Hepatocyte (in vitro differentiated cells): Measurements from ENCODE around the gene GP1BB.

Source experiments
- EZH2 ChIP-seq: fragments of 200-600 bp; sonication (generic); IDR thresholded peaks from 2 replicates; pipeline ENCODE4 v1.6.1; 2016; ENCODE audit warnings: antibody characterized with exemption, mild to moderate bottlenecking, borderline replicate concordance
- TF ChIP-seq, protein P1 (sequence below): fragments of 200-600 bp; sonication (generic); IDR thresholded peaks from 2 replicates; pipeline ENCODE4 v1.5.1; 2016; ENCODE audit warnings: antibody characterized with exemption, mild to moderate bottlenecking; ENCODE audit not compliant: poor library complexity

DNA sequence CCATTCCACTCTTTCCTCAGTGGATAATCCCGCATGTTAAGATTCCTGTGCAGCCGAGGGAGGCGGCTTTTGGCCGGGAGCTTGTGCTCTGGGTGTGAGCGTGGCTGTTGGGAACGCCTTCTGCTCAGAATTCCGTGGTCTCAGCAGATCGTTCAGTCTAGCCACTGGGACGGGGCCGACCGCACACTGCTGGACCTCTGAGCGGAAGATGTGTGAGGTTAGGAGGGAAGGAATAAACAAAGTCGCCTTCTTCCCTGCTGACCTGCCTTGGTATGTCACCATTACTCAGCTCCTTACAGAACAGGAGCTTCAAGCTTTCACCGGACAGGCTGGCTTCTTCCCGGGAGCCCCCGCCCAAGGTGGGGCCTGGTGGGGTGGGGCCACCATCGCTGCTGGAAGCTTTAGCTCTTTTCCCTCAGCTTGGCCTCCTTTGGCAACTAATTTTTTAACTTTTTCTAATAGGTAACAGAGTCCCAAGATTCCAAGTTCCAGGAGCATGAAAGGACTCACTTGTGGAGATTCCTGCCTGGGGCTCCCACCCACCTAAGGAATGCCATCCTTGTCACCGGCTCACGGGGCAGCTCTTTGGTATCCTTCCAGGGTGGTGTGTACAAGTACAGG is 31.5 kb upstream of the GP1BB start:
- TF ChIP-seq, protein P1, sequence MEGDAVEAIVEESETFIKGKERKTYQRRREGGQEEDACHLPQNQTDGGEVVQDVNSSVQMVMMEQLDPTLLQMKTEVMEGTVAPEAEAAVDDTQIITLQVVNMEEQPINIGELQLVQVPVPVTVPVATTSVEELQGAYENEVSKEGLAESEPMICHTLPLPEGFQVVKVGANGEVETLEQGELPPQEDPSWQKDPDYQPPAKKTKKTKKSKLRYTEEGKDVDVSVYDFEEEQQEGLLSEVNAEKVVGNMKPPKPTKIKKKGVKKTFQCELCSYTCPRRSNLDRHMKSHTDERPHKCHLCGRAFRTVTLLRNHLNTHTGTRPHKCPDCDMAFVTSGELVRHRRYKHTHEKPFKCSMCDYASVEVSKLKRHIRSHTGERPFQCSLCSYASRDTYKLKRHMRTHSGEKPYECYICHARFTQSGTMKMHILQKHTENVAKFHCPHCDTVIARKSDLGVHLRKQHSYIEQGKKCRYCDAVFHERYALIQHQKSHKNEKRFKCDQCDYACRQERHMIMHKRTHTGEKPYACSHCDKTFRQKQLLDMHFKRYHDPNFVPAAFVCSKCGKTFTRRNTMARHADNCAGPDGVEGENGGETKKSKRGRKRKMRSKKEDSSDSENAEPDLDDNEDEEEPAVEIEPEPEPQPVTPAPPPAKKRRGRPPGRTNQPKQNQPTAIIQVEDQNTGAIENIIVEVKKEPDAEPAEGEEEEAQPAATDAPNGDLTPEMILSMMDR, result no peak
- no peak for TF ChIP-seq EZH2
